ENCODE data around the gene DGKB.

DNA sequence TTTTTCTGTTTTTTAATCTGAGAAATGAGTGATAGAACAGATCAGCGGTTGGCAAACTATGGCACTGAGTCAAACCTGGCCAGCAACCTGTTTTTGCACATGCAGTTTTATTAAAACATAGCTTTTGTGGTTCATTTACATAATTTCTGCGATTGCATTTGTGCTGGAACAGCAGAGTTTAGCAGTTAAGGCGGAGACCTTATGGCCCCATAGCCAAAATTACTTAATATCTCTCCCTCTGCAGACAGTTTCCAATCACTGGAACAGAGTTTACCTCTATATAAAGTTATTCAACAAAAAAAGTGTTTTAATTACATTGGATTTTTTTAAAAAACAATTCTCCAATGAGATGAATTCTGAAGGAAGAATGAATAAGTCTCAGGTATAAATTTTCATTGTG is 212.1 kb downstream of the DGKB start:
- TF ChIP-seq CTCF (IDR thresholded peaks at IDR 0.05; ENCODE audit: poor library complexity), result no peak
- TF ChIP-seq EZH2phosphoT487 (IDR thresholded peaks at IDR 0.05; ENCODE audit: low read depth, severe bottlenecking, unreplicated experiment), result no peak
